Endothelial cell of umbilical vein (primary cell): Measurements from ENCODE around the gene TSPEAR. TPM values are rescaled to one million over a fixed set of nuclear protein-coding genes. Genes with fewer than 3 reads are reported as not detected.

Experiments
- BruUV-seq: library from RNA; stranded (reverse); fragments of 400-500 nt; replicated peaks from 2 replicates; lab custom pipeline; 2021; lab: Mats Ljungman, UMichigan
- CTCF ChIA-PET: fragments of 300-600, 350-600 bp; sonication (Branson Sonifier 250); formaldehyde crosslinking; loops from one replicate; lab custom pipeline; 2021; ENCODE audit warnings: antibody characterized with exemption, inconsistent platforms; lab: Charles Lee
- POLR2A ChIA-PET: fragments of 300-600, 350-600 bp; sonication (Branson Sonifier 250); formaldehyde crosslinking; loops from one replicate; lab custom pipeline; 2021; ENCODE audit warnings: antibody characterized with exemption, inconsistent platforms; lab: Charles Lee
- DNase-seq: peaks from one replicate; pipeline ENCODE4 v3.0.0-alpha.2; 2011; ENCODE audit warnings: low read depth, low spot score
- FAIRE-seq: peaks from 2 replicates; lab custom pipeline; 2011; peaks lifted over from hg19 to GRCh38; lab: Jason Lieb, UNC
- H2AFZ ChIP-seq: 2 replicates; pipeline ENCODE4 v1.6.0; 2012; ENCODE audit warnings: low read depth, low read length, control low read depth, inconsistent platforms
- H3K27ac ChIP-seq: 2 replicates; pipeline ENCODE4 v1.5.1; 2011; ENCODE audit warnings: low read depth, mild to moderate bottlenecking, control low read depth, low read length, moderate library complexity; ENCODE audit not compliant: insufficient read depth
- H3K27me3 ChIP-seq, 2 experiments: 2 replicates each; pipeline versions ENCODE4 v1.6.0 to v1.6.1; 2011; ENCODE audit warnings: low read length in 2 of 2, mixed read lengths in 1 of 2; ENCODE audit not compliant: control insufficient read depth in 2 of 2, insufficient read depth in 2 of 2
- H3K36me3 ChIP-seq, 2 experiments: 2 replicates in 1 of 2; 3 replicates in 1 of 2; pipeline ENCODE4 v1.5.1; 2011; ENCODE audit warnings: low read length in 2 of 2, mild to moderate bottlenecking in 1 of 2, moderate library complexity in 1 of 2; ENCODE audit not compliant: control insufficient read depth in 2 of 2, insufficient read depth in 2 of 2; ENCODE audit errors: extremely low read depth in 1 of 2
- H3K4me1 ChIP-seq: 3 replicates; pipeline ENCODE4 v1.5.1; 2011; ENCODE audit warnings: mild to moderate bottlenecking, low read length; ENCODE audit not compliant: control insufficient read depth, insufficient read depth; ENCODE audit errors: extremely low read depth
- H3K4me2 ChIP-seq: 2 replicates; pipeline ENCODE4 v1.6.1; 2011; ENCODE audit warnings: low read length, control low read depth, mixed read lengths; ENCODE audit not compliant: insufficient read depth
- H3K4me3 ChIP-seq, 3 experiments: fragments of 200-600 bp in 1 of 3; sonication (generic), shearing (Covaris generic) in 1 of 3; replicated peaks in 1 of 3; 2 replicates each; pipeline ENCODE4 v1.5.1; 2011 to 2016; ENCODE audit warnings: control low read depth in 3 of 3, low read length in 3 of 3, mild to moderate bottlenecking in 2 of 3, inconsistent platforms in 1 of 3, low read depth in 1 of 3, moderate library complexity in 1 of 3; ENCODE audit not compliant: insufficient read depth in 1 of 3
- H3K79me2 ChIP-seq: 2 replicates; pipeline ENCODE4 v1.6.0; 2012; ENCODE audit warnings: low read length, inconsistent platforms; ENCODE audit not compliant: control insufficient read depth, insufficient read depth
- H3K9ac ChIP-seq: replicated peaks from 2 replicates; pipeline ENCODE3; 2011; ENCODE audit warnings: low read length, control low read depth; ENCODE audit not compliant: insufficient read depth; ENCODE audit errors: extremely low read depth
- H3K9me1 ChIP-seq: replicated peaks from 3 replicates; pipeline ENCODE4 v1.6.0; 2011; ENCODE audit warnings: mild to moderate bottlenecking, low read length; ENCODE audit not compliant: control insufficient read depth, insufficient read depth; ENCODE audit errors: extremely low read depth
- H3K9me3 ChIP-seq: replicated peaks from 2 replicates; pipeline ENCODE4 v1.5.1; 2012; ENCODE audit warnings: low read length, inconsistent platforms; ENCODE audit not compliant: control insufficient read depth, insufficient read depth
- H4K20me1 ChIP-seq: replicated peaks from 2 replicates; pipeline ENCODE3; 2011; ENCODE audit warnings: mild to moderate bottlenecking, low read length; ENCODE audit not compliant: control insufficient read depth, insufficient read depth; ENCODE audit errors: extremely low read depth
- EZH2 ChIP-seq: IDR thresholded peaks from 2 replicates; pipeline ENCODE4 v1.6.1; 2012; ENCODE audit warnings: borderline replicate concordance, low read depth, mild to moderate bottlenecking, moderate library complexity, low read length, inconsistent platforms; ENCODE audit not compliant: severe bottlenecking
- FOS ChIP-seq: IDR thresholded peaks from 2 replicates; pipeline ENCODE4 v1.6.1; 2011; ENCODE audit warnings: mild to moderate bottlenecking, low read length, moderate library complexity, borderline replicate concordance; ENCODE audit not compliant: insufficient read depth
- GATA2 ChIP-seq: IDR thresholded peaks from 2 replicates; pipeline ENCODE4 v1.7.0; 2011; ENCODE audit warnings: low read depth, mild to moderate bottlenecking, moderate library complexity, mixed read lengths, low read length; ENCODE audit not compliant: insufficient read length, insufficient read depth
- JUN ChIP-seq: IDR thresholded peaks from 2 replicates; pipeline ENCODE4 v1.6.1; 2011; ENCODE audit warnings: borderline replicate concordance, low read depth; ENCODE audit not compliant: insufficient read length, insufficient read depth
- MYC ChIP-seq: IDR thresholded peaks from one replicate; pipeline ENCODE4 v1.6.1; 2011; ENCODE audit warnings: mild to moderate bottlenecking, low read depth, low read length
- POLR2A ChIP-seq: IDR thresholded peaks from 2 replicates; pipeline ENCODE4 v1.6.1; 2012; ENCODE audit warnings: low read depth, mild to moderate bottlenecking, control low read depth, low read length
- POLR2AphosphoS5 ChIP-seq: IDR thresholded peaks from 2 replicates; pipeline ENCODE4 v1.6.1; 2012; ENCODE audit warnings: low read depth, mild to moderate bottlenecking, control low read depth, low read length, moderate library complexity; ENCODE audit not compliant: insufficient read depth
- dilution Hi-C: fragments of 300-500 bp; cut with MboI; formaldehyde crosslinking; loops from one replicate; pipeline ENCODE4 v1.15.0; 2019; ENCODE audit warnings: low sequenced_read_pairs; ENCODE audit not compliant: extremely low pct_ligation_motif_present
- intact Hi-C: fragments of 100-400 bp; cut with micrococcal nuclease; formaldehyde crosslinking; loops from one replicate; pipeline ENCODE4 v1.10.0; 2022
- polyA plus RNA-seq, 4 experiments: library from polyadenylated mRNA; depleted of rRNA in 3 of 4; stranded (reverse) in 3 of 4; unstranded in 1 of 4; fragments of >200 nt; gene quantifications; 2 replicates each; pipeline versions ENCODE4 v1.2.1 to v1.2.3, GENCODE V29; 2011 to 2012; ENCODE audit warnings: missing spikeins in 1 of 4
- total RNA-seq: library from RNA; stranded (reverse); gene quantifications from 2 replicates; pipeline ENCODE4 v1.2.3, GENCODE V29; 2021
- TF ChIP-seq, protein P1 (sequence below): IDR thresholded peaks from 2 replicates; pipeline ENCODE4 v1.6.1; 2011; ENCODE audit not compliant: insufficient read depth, insufficient read length
- TF ChIP-seq, protein P2 (sequence below), 2 donors: IDR thresholded peaks; 1 replicate in 1 of 2; 2 replicates in 1 of 2; pipeline ENCODE4 v1.5.1; 2011; ENCODE audit warnings: low read length in 2 of 2, mild to moderate bottlenecking in 2 of 2, moderate library complexity in 2 of 2, control low read depth in 1 of 2, inconsistent platforms in 1 of 2, low read depth in 1 of 2; ENCODE audit not compliant: insufficient read depth in 1 of 2; ENCODE audit errors: extremely low read depth in 1 of 2

Gene TSPEAR
- total and polyA plus RNA-seq, 2 donors (not counting 3 experiments of a cell fraction or from before 2014, with no cell fraction given) = 0.01 TPM; not detected in 1

DNA sequence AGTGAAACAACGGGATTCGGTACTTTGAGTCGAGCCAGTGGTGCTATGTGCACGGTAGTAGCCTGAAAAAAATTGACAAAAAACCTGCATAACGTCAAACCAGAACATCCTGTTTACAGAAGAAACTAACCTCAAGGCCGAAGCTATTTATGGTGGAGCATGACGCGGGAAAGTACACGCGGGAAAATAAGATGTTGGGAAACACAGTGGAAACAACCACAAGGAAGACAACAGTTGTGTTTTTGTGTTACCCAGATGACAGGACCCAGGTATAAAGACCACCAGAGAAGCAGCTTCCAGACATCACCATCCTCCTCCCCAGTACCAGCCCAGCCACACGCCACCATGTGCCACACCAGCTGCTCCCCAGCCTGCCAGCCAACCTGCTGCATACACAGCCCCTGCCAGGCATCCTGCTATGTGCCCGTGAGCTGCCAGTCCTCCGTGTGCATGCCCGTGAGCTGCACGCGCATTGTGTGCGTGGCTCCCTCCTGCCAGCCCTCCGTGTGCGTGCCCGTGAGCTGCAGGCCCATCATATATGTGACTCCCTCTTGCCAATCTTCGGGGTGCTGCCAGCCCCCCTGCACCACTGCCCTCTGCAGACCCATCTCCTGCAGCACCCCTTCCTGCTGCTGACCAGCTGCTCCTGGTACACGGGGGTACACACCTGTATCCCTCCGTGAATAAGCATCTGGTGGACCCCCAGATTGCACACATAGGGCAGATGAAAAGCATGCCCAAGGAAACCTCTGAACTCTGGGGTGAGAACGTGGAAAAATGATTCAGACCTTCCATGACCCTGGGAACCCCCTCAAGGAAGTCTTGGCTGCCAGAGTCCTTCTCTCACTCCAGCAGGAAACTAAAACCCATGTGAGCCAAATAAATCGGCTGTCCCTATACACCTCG lies 53.5 kb downstream of the TSPEAR start, which contains the start of gene KRTAP12-3:
Gene KRTAP12-3 (plus strand): TSS at position 298 of the 906 bp plus-strand sequence. CDS start 48 bp downstream, at position 346.
- Histone ChIP-seq H3K9me3 (no peaks in the 10 kb centered on the region), H3K79me2 (no peaks in the 10 kb centered on the region), H3K36me3 (no peaks in the 10 kb centered on the region), H4K20me1 (no peaks in the 10 kb centered on the region), H3K27me3 (peaks cover 0 to 4% of the 10 kb centered on the region in 2 experiments), H3K9ac (no peak within 1 kb of the TSS), H3K4me3 (no peak within 1 kb of the TSS), H3K9me1 (no peaks in the 10 kb centered on the region), H3K27ac (no peak within 1 kb of the TSS), H3K4me1 (no peaks in the 10 kb centered on the region), H2AFZ (no peak within 1 kb of the TSS), H3K4me2 (no peak within 1 kb of the TSS)
- CTCF ChIA-PET = interaction anchor here (1.3 kb wide), 1 partner anchor 135 kb away, joined by 4 read pairs; no protein-coding TSS in a partner anchor
- BruUV-seq = no TSS peak
- POLR2A ChIA-PET = no interaction called here
- FAIRE-seq (no peak), DNase-seq (no peak)
- TF ChIP-seq, protein P1, sequence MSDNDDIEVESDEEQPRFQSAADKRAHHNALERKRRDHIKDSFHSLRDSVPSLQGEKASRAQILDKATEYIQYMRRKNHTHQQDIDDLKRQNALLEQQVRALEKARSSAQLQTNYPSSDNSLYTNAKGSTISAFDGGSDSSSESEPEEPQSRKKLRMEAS = no peak
- no peak for TF ChIP-seq FOS
- TF ChIP-seq GATA2 = no peak
- no peak for TF ChIP-seq MYC
- intact Hi-C loops = no loop called here
- dilution Hi-C loops = no loop called here

DNA sequence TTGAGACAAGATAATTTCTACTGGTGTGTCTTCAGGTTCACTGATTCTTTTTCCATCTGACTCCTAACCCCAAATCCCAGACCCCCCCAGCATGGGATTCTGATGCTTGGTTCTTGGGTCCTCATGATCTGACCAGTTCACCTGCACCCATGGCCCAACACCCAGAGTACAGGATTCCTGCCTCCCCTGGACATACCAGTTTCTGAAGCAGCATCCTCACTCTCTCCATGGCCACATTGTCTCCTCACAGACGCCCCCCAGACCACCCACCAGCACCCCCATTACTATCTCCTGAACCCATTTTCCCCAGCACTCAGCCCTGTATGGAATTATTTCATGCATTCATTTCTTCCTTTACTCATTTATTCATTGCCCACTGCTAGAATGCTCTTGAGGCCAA lies 54.5 kb downstream of the TSPEAR start:
- Histone ChIP-seq H3K27ac (no peak overlapping the region), H2AFZ (no peak overlapping the region), H3K9me1 (no peaks in the 10 kb centered on the region), H3K4me1 (no peaks in the 10 kb centered on the region), H3K4me3 (no peak overlapping the region), H3K27me3 (no peaks in the 10 kb centered on the region), H4K20me1 (no peaks in the 10 kb centered on the region), H3K36me3 (no peaks in the 10 kb centered on the region), H3K9me3 (no peaks in the 10 kb centered on the region), H3K9ac (no peak overlapping the region), H3K4me2 (no peak overlapping the region), H3K79me2 (no peaks in the 10 kb centered on the region)
- DNase-seq (no peak), FAIRE-seq (no peak)
- BruUV-seq = no TSS peak
- dilution Hi-C loops (no loop called here), intact Hi-C loops (no loop called here)
- CTCF ChIA-PET = no interaction called here
- POLR2A ChIA-PET = no interaction called here
- no peak for TF ChIP-seq POLR2A
- no peak for TF ChIP-seq GATA2
- TF ChIP-seq EZH2 = no peak
- TF ChIP-seq JUN = no peak
- TF ChIP-seq, protein P1 = no peak
- TF ChIP-seq POLR2AphosphoS5 = no peak
- TF ChIP-seq, protein P2, sequence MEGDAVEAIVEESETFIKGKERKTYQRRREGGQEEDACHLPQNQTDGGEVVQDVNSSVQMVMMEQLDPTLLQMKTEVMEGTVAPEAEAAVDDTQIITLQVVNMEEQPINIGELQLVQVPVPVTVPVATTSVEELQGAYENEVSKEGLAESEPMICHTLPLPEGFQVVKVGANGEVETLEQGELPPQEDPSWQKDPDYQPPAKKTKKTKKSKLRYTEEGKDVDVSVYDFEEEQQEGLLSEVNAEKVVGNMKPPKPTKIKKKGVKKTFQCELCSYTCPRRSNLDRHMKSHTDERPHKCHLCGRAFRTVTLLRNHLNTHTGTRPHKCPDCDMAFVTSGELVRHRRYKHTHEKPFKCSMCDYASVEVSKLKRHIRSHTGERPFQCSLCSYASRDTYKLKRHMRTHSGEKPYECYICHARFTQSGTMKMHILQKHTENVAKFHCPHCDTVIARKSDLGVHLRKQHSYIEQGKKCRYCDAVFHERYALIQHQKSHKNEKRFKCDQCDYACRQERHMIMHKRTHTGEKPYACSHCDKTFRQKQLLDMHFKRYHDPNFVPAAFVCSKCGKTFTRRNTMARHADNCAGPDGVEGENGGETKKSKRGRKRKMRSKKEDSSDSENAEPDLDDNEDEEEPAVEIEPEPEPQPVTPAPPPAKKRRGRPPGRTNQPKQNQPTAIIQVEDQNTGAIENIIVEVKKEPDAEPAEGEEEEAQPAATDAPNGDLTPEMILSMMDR (IDR thresholded peaks at IDR 0.05; ENCODE audit: extremely low read depth in 1 of 2, insufficient read depth in 1 of 2, low read depth in 1 of 2, low read length in 2 of 2) = no peak
- TF ChIP-seq FOS = no peak
- no peak for TF ChIP-seq MYC
